Myometrial cell (primary cell): ENCODE data around the gene NCBP1. TPM values are rescaled to one million over a fixed set of nuclear protein-coding genes. Genes with fewer than 3 reads are reported as not detected.

Source experiments
- total RNA-seq: library from RNA; depleted of rRNA; stranded (reverse); fragments of >200 nt; gene quantifications from 2 replicates; pipeline ENCODE4 v1.2.3, GENCODE V29; 2015

Gene NCBP1
- total RNA-seq: 28.0 and 35.3 TPM in 2 replicates

GRCh38 chr9:97632985-97633858, at the start of gene NCBP1, which contains the start of gene TSTD2:
Gene NCBP1 (plus strand): TSS chr9:97633821. CDS start chr9:97633882, 61 bp downstream.
Gene TSTD2 (minus strand): TSS chr9:97633368. CDS start chr9:97627562, 5,806 bp downstream.

GRCh38 chr9:97696803-97697601, 63.4 kb downstream of the NCBP1 start, which contains the start of gene XPA:
Gene XPA (minus strand): TSS chr9:97697340. CDS start chr9:97697292, 48 bp downstream.

Other genes with a start within 250 kb of the NCBP1 start
- gene TDRD7, start 221.7 kb upstream of the NCBP1 start, total RNA-seq: 4.9 and 9.7 TPM in 2 replicates
- gene TMOD1, start 132.2 kb upstream of the NCBP1 start, total RNA-seq: 1.7 TPM in 1 of 2 replicates, not detected in the other
- gene TSTD2, start 453 bp upstream of the NCBP1 start, total RNA-seq: 7.2 and 9.4 TPM in 2 replicates
- gene XPA, start 63.5 kb downstream of the NCBP1 start, total RNA-seq: 5.2 and 5.8 TPM in 2 replicates
- not detected in 2 replicates for gene FOXE1, start 219.4 kb downstream of the NCBP1 start, total RNA-seq